Measurements from ENCODE around the gene BANP. TPM values are rescaled to one million over a fixed set of nuclear protein-coding genes. Genes with fewer than 3 reads are reported as not detected.

The BANP gene
- total RNA-seq, 1 experiment from 2014 or later: 34.5 TPM

Other genes with a start within 250 kb of the BANP start
- gene KLHDC4, start 185.4 kb upstream of the BANP start, total RNA-seq (2021): 60.0 to 63.6 TPM (median 60.5 TPM) in 3 replicates
- 105 to 197 TPM (median 107 TPM) in 3 replicates for gene SLC7A5, start 81.9 kb upstream of the BANP start, total RNA-seq (2021)
- not detected in 3 replicates for gene CA5A, start 14.9 kb upstream of the BANP start, total RNA-seq (2021)

All from WTC11 (cell line).